HG02571 (cell line): ENCODE results near the gene CCDC185.

ENCODE experiments used
- ATAC-seq: cut with Tn5 transposase; IDR thresholded peaks from one replicate; pipeline ENCODE4 v1.9.1; 2021; ENCODE audit warnings: mild to moderate bottlenecking, moderate library complexity; ENCODE audit not compliant: unreplicated experiment

CCDC185 gene

GRCh38 chr1:223429313-223429731, 36.1 kb downstream of the CCDC185 start:
- no peak for ATAC-seq

- ATAC-seq, result no peak
Observed at GRCh38 chr1:223429821-223430220, 36.6 kb downstream of the CCDC185 start.

GRCh38 chr1:223430236-223430635, 37.0 kb downstream of the CCDC185 start:
- no peak for ATAC-seq

DNA sequence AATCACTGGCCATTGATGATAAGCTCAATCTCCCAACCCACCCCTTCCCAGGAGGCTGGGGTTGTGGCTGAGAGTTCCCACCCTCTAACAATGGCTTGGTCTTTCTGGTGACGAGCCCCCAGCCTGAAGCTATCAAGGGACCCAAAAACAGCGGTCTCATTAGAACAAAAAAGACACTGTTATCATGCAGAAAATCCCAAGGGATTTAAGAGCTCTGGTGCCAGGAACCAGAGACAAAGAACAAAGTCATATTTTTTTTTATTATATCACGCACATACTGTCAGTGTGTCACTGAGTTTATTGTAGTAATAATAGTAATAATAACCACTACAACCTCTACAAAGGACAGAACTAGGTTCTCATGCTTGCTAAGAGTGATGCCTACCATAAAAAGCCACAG, 43.9 kb downstream of the CCDC185 start:
- no peak for ATAC-seq

GRCh38 chr1:223443397-223443796, 50.2 kb downstream of the CCDC185 start:
- no peak for ATAC-seq

DNA sequence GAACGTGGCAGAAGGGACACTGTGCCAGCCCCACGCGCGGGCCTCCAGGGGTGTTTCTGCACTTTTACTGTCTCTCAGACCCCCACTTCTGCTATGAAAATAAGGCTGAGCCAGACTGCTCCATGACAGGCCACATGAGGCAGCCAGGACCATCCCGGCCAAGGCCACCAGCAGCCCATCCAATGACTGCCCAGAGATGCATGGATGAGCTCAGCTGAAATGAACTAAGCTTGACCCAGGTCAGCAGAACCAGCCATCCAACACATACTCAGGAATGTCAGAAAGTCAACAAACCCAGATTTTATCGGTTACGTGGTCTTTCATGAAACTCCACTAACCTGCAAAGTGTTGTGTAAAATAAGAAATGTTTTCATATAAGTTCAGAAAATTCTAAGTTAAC, 51.2 kb downstream of the CCDC185 start:
- ATAC-seq, result no peak
